ENCODE results near the gene MLH1. TPM values are rescaled to one million over a fixed set of nuclear protein-coding genes. Genes with fewer than 3 reads are reported as not detected.

Gene MLH1
- polyA plus RNA-seq, 1 experiment: 32.5 TPM

GRCh38 chr3:37099469-37099868 lies 106.2 kb downstream of the MLH1 start:
- ChIA-PET POLR2A (no interaction called here), CTCF (interaction anchor here (1.0 kb wide), 1 partner anchor 15 kb away, joined by 3 read pairs; no protein-coding TSS in a partner anchor)
- no peak for DNase-seq (ENCODE audit: low read depth)
- TF ChIP-seq CTCF (IDR thresholded peaks at IDR 0.05; ENCODE audit: insufficient read depth, low read depth, low read length): no peak
- no peaks in the 10 kb centered on the region for H3K27me3 ChIP-seq (ENCODE audit: control insufficient read depth, insufficient read depth, low read length)
- no peak overlapping the region for H3K4me3 ChIP-seq (ENCODE audit: low read depth, low read length)
- H3K36me3 ChIP-seq (ENCODE audit: control insufficient read depth, insufficient read depth, low read length): no peaks in the 10 kb centered on the region; the same call in 1 of the 2 replicates

GRCh38 chr3:37100411-37100810 lies 107.1 kb downstream of the MLH1 start:
- no peaks in the 10 kb centered on the region for H3K27me3 ChIP-seq (ENCODE audit: control insufficient read depth, insufficient read depth, low read length)
- no peak overlapping the region for H3K4me3 ChIP-seq (ENCODE audit: low read depth, low read length)
- ChIA-PET CTCF (no interaction called here), POLR2A (interaction anchor here (0.5 kb wide), 1 partner anchor 9 kb away, joined by 3 read pairs; no protein-coding TSS in a partner anchor)
- no peaks in the 10 kb centered on the region; the same call in 1 of the 2 replicates for H3K36me3 ChIP-seq (ENCODE audit: control insufficient read depth, insufficient read depth, low read length)
- no peak for TF ChIP-seq CTCF (IDR thresholded peaks at IDR 0.05; ENCODE audit: insufficient read depth, low read depth, low read length)
- no peak for DNase-seq (ENCODE audit: low read depth)

Small RNA genes within 50 kb of the gene (small RNA-seq; reads per million reads assigned to genes)
- gene RF00019 (ENCODE audit: insufficient read length, low read depth, low replicate concordance): not detected
- not detected for gene RNU6ATAC4P (ENCODE audit: insufficient read length, low read depth, low replicate concordance)

Other genes starting within 250 kb of the MLH1 start
- not detected in 2 replicates for gene DCLK3, start 229.0 kb upstream of the MLH1 start, polyA plus RNA-seq (2011; rRNA removed)
- gene TRANK1, start 48.5 kb upstream of the MLH1 start, polyA plus RNA-seq (2011; rRNA removed): 9.7 and 11.3 TPM in 2 replicates
- 5.0 and 9.0 TPM in 2 replicates for gene EPM2AIP1, start 387 bp upstream of the MLH1 start, polyA plus RNA-seq (2011; rRNA removed)
- 43.9 and 71.3 TPM in 2 replicates for gene LRRFIP2, start 181.1 kb downstream of the MLH1 start, polyA plus RNA-seq (2011; rRNA removed)
- 16.9 and 25.4 TPM in 2 replicates for gene GOLGA4, start 249.8 kb downstream of the MLH1 start, polyA plus RNA-seq (2011; rRNA removed)

Measured in BJ (cell line).